GM21723 (cell line): ENCODE results near the gene CST2.
"Not testable (repeated sequence)": the region's sequence is repeated elsewhere in the genome, so short reads cannot be mapped to it uniquely, and the experiment has no call there.

Source experiments
- ATAC-seq: cut with Tn5 transposase; IDR thresholded peaks from one replicate; pipeline ENCODE4 v1.9.1; 2021; ENCODE audit warnings: mild to moderate bottlenecking, moderate library complexity; ENCODE audit not compliant: unreplicated experiment

CST2 gene

DNA sequence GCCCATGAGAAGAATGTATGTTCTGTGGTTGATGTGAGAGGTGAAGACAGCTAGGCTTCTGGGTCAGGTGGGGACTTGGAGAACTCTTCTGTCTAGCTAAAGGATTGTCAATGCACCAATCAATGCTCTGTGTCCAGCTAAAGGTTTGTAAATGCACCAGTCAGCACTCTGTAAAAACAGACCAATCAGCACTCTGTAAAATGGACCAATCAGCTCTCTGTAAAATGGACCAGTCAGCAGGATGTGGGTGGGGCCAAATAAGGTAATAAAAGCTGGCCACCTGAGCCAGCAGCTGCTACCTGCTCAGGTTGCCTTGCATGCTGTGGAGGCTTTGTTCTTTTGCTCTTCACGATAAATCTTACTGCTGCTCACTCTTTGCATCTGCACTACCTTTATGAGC lies 15.0 kb downstream of the CST2 start:
- ATAC-seq: not testable (repeated sequence)

DNA sequence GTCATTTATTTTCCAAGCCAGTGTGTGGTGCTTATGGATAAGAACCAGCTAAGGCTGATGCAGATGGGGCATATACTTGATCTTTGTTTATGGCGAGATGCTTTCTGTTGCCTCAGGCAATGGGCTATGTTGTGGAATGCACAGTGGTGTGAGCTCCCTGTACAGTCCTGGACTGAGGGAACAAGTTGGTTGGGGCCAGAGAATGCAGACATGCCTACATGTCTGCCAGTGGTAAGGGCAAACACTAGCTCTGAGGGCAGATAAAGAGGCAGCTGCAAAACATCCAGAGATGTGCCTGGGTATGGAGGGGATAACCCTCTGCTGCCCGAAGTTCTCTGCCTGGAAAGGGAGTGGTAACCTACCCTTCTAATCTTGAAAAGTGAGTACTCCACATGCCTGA lies 16.2 kb downstream of the CST2 start:
- ATAC-seq: not testable (repeated sequence)

DNA sequence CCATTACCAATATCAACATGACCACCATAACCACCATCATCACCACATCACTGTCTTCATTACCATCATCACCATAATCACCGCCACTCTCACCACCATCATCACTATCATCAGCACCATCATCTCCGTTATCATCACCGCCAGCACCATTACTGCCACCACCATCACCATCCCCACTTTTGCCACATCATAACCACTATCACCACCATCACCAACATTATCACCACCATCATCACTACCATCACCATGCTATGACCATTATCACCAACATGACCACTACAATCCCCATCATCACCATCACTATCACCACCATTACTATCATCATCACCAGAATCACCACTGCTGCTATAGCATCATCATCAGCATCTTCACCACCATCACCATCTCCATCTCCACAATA lies 25.7 kb downstream of the CST2 start:
- no peak for ATAC-seq

DNA sequence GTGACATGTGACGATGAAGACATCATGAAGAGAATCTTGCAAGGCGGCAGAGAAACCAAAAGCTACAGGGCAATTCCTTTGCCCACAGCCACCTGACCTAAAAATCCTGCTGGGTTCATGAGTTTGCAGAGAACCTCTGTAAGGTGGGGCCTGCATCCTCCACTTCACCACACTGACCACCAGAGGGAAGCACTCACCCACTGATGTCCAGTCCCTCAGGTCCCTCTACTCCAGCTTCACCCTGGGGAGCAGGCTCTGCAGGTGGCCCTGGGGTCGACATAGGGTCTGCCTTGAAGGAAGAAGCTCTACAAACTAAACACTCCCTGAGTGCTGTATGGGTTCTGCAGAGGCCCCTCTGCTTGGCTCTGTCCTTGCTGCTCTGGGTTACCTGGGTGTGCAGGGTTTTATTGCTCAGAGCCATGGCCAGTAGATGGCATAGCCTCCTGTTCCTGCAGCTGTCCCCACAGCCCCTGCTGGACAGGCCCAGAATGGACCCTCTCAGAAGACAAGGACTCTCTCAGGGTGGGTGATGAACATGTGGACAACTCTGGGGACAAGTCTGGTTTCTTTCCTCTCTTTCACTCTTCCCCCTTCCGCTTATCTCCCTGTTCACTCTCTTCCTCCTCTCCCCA lies 27.2 kb downstream of the CST2 start:
- ATAC-seq: peak; percentile 80

DNA sequence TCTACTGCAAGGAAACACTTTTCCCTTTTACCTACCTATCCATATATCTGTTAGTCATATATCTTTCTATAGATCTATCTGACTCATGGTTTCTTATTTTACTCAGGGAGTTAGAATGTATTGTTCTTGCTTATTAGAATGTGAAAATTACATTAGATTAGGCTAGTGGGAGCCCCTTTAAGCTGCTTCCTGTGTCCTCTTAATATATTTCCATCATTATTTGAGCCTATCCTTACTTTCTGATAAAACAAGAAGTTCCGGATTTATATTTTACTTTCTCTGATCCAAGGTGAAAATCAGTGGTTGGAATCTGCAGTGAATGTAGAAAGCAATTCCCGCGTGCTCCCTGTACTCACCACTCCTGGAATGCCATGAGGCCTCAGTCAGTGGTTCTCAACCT lies 31.0 kb downstream of the CST2 start:
- ATAC-seq: no peak

DNA sequence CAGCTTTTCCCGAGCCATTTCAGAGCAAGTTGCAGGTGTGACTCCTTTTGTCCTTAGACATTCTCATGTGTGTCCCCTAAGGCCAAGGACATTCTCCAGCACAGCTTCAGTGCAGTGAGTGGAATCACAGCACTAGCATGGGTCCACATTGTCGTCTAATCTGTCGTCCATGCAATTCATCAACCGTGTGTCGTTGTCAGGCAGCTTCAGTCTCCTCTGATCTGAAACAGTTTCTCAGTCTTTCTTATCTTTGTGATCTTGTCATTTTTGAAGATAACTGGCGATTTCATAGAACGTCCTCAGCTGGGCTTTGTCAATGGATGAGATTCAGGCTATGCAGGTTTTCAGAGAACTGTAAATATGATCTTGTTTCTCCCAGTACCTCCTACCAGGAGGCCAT lies 31.7 kb downstream of the CST2 start:
- no peak for ATAC-seq

DNA sequence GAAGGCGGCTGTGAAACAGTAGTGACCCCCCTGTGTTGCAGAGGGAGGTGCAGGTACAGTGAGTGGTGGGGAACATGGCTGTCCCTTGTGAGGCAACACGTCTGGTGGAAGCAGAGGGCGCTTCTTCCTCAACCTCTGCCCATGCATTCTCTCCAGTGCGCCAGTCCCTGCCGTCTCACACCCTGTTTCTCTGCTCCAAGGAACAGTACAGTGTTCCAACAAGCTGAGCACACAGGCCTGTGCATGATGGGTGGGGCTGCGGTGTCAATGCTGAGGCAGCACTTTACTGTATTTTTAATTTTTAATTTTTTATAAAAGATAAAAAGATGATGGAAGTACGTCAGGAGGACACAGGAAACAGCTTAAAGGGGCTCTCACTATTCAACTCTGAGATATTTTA lies 32.5 kb downstream of the CST2 start:
- ATAC-seq: no peak

DNA sequence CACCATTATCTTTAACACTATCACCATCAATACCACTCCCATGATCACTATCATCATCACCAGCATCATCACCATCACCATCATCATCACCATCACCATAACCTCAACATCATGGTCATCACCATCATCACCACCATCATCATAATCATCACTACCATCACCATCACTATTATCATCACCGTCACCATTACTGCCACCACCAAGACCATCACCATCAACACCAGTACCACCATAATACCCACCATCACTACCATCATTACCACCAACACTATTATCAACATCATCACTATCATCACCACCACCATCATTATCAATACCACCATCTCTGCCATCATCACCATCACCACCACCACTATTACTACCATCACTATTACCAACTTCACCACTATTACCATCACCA lies 43.1 kb downstream of the CST2 start:
- ATAC-seq: no peak

DNA sequence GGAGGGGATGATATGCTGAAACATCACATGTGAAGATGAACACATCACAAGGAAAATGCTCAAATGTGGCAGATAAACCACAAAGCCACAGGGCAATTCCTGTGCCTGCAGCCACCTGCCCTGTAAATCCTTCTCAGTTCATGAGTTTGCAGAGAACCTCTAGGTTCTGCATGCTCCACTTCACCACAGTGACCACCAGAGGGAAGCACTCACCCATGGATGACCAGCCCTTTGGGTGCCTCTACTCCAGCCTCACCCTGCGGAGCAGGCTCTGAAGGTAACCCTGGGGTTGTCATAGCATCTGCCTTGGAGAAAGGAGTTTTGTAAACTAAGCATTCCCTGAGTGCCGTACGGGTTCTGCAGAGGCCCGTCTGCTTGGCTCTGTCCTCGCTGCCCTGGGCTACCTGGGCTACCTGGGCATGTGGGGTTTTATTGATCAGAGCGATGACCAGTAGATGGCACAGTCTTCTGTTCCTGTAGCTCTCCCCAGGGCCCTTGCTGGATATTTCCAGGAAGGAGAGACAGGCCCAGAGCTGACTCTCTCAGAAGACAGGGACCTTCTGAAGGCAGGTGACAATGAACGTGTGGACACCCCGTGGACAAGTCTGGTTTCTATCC lies 44.1 kb downstream of the CST2 start:
- ATAC-seq: no peak

DNA sequence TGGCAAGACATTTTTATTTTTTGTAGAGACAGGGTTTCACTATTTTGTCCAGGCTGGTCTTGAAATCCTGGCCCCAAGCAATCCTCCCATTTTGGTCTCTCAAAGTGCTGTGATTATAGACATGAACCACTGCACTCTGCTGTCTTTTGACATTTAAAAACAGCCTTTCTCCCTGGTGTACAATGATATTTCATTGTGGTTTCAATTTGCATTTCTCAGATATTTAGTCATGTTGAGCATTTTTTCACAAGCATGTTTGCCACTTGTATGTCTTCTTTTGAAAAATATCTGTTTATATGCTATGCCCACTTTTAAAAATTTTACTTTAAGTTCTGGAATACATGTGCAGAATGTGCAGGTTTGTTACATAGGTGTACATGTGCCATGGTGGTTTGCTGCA lies 47.9 kb downstream of the CST2 start:
- ATAC-seq: not testable (repeated sequence)

DNA sequence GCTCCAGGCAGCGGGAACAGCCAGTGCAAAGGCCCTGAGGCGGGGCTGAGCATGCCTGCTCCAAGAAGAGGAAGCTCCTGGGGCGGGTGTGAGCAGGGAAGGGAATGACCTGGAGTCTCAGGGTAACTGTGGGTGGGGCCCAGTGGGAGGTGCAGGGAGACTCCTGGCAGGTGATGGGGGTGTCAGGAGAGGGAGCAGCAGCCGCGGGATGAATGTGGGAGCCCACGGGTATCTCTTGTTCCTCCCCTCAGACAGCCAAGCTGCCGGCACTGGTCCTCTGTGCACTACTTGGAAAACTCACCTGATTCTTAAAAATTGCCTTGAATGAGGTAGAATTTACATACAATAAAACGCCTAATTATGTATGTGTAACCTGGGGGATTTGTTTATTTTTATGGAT lies 49.1 kb downstream of the CST2 start:
- ATAC-seq: not testable (repeated sequence)

DNA sequence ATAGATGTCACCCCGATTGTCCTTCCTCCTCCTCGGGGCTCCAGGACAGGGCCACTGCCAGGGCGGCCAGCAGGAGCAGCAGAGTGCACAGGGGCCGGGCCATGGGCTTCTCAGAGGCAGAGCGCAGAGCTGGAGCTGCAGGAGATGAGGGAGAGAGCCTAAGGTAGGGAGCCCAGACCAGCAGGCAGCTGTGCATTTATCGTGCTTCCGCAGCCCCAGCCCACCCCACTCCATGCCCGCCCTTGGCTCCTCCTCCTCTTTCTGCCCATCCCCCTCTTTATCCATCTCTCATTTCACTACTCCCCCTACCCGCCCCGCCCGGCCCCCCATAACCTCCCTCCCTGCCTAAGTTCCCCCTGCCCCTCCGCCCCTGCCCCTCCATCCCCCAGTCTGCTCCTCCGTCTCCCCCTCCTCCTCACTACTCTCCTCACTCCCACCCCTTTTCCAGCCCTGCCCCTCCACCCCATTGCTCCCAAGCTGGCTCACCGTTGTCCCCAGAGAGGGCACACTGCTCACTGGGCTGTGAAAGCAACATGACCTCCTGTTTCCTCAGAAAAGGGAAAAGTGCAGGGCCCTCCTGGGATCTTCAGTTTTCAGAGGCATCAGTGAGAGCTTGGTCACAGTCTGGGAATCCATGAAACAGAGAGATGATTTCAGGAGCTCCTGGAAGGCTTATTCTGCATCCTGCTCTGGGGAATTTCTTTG lies 50.3 kb downstream of the CST2 start:
- no peak for ATAC-seq

DNA sequence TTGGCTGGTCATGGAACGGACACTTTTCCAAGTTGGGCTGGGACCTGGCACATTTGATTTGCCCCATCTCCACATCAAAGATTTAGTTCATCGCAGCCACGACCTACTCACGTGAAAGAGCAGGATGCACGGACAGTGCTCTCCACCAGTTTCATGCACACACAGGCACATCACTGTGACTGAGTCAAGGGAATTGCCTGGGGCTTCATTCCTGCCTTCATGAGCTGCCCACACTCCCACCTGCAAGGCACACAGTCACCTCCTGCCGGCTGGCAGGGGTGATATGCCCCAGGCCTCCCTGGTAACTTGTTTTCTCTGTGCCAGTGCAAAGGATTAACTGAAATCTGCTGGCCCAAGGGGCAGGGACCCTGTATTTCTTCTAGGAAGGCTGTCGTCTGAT lies 52.4 kb downstream of the CST2 start:
- no peak for ATAC-seq
